Prostate gland (tissue), 2 donors: Measurements from ENCODE around the gene SLC2A5. TPM values are rescaled to one million over a fixed set of nuclear protein-coding genes. Genes with fewer than 3 reads are reported as not detected.

ENCODE experiments used
- DNase-seq: peaks from one replicate; pipeline ENCODE4 v3.0.0-alpha.2; 2019; ENCODE audit warnings: low spot score
- H3K27ac ChIP-seq, 2 donors: fragments of 200-600 bp; sonication (generic); 2 replicates each; pipeline ENCODE4 v1.5.1; 2017 to 2019
- H3K27me3 ChIP-seq: fragments of 200-600 bp; sonication (generic); replicated peaks from 2 replicates; pipeline ENCODE4 v1.5.1; 2019; ENCODE audit not compliant: insufficient read depth
- H3K36me3 ChIP-seq, 2 donors: fragments of 200-600 bp; sonication (generic); 1 replicate in 1 of 2; 2 replicates in 1 of 2; pipeline versions ENCODE4 v1.5.1 to v1.8.1; 2017 to 2019
- H3K4me1 ChIP-seq: fragments of 200-600 bp; sonication (generic); replicated peaks from 2 replicates; pipeline ENCODE4 v1.5.1; 2019
- H3K4me3 ChIP-seq, 2 donors: fragments of 200-600 bp; sonication (generic); 2 replicates each; pipeline ENCODE4 v1.5.1; 2017 to 2019
- H3K9me3 ChIP-seq: fragments of 200-600 bp; sonication (generic); 2 replicates; pipeline ENCODE4 v1.5.1; 2017
- CTCF ChIP-seq, 4 experiments: fragments of 200-600 bp in 2 of 4; fragments of 450-650 bp in 2 of 4; sonication (generic) in 2 of 4; IDR thresholded peaks; 1 replicate in 3 of 4; 2 replicates in 1 of 4; pipeline ENCODE4 v1.5.1; 2016 to 2019; ENCODE audit warnings: antibody characterized with exemption in 4 of 4, mild to moderate bottlenecking in 2 of 4, moderate library complexity in 2 of 4
- POLR2A ChIP-seq: fragments of 450-650 bp; IDR thresholded peaks from one replicate; pipeline ENCODE4 v1.6.1; 2016; ENCODE audit warnings: antibody characterized with exemption, mild to moderate bottlenecking
- POLR2AphosphoS5 ChIP-seq: sonication (generic); formaldehyde crosslinking; IDR thresholded peaks from one replicate; pipeline ENCODE4 v1.6.1; 2017; ENCODE audit warnings: antibody characterized with exemption
- WGBS: methylation state at CpG from one replicate; pipeline ENCODE4 v1.1.5; 2018; 5-methylcytosine and 5-hydroxymethylcytosine counted together
- intact Hi-C: fragments of 100-400 bp; cut with DNase I; formaldehyde crosslinking; loops from one replicate; pipeline ENCODE4 v1.14.2; 2022
- total RNA-seq, 2 donors: library from RNA; depleted of rRNA; stranded (reverse); fragments of >200 nt; gene quantifications; one replicate each; pipeline ENCODE4 v1.1.0, GENCODE V29; 2016

The SLC2A5 gene
- total RNA-seq, 2 donors from 2014 or later: 25.4 to 55.0 TPM

- Histone ChIP-seq H3K4me1 (no peaks in the 10 kb centered on the region), H3K9me3 (no peaks in the 10 kb centered on the region), H3K4me3 (no peak overlapping the region), H3K27me3 (no peaks in the 10 kb centered on the region), H3K36me3 (no peaks in the 10 kb centered on the region), H3K27ac (no peak overlapping the region)
- TF ChIP-seq POLR2AphosphoS5 (no peak), POLR2A (no peak), CTCF (IDR thresholded peaks at IDR 0.05) (no peak)
- DNase-seq: no peak
- 43% methylated on average over 13 of the region's 13 CpGs for WGBS
- intact Hi-C loops: no loop called here
These were observed 51.1 kb downstream of the SLC2A5 start for GRCh38 chr1:9018333-9018732.

GRCh38 chr1:9016455-9016854 lies 53.0 kb downstream of the SLC2A5 start:
- TF ChIP-seq POLR2AphosphoS5 (no peak), POLR2A (no peak), CTCF (IDR thresholded peaks at IDR 0.05) (no peak)
- DNase-seq: no peak
- intact Hi-C loops: no loop called here
- 85% methylated on average over 5 of the region's 5 CpGs for WGBS
- no peaks in the 10 kb centered on the region for H3K9me3 ChIP-seq
- no peak overlapping the region for H3K4me3 ChIP-seq
- H3K27me3 ChIP-seq: no peaks in the 10 kb centered on the region
- H3K36me3 ChIP-seq: no peaks in the 10 kb centered on the region
- no peak overlapping the region for H3K27ac ChIP-seq
- H3K4me1 ChIP-seq: no peaks in the 10 kb centered on the region

GRCh38 chr1:9014475-9015375 lies 54.7 kb downstream of the SLC2A5 start:
- no peaks in the 10 kb centered on the region for H3K36me3 ChIP-seq
- no peaks in the 10 kb centered on the region for H3K27me3 ChIP-seq
- TF ChIP-seq CTCF (IDR thresholded peaks at IDR 0.05): no peak
- no peak for TF ChIP-seq POLR2AphosphoS5
- no peak for TF ChIP-seq POLR2A
- H3K27ac ChIP-seq: no peak overlapping the region
- WGBS: 88% methylated on average over 28 of the region's 36 CpGs
- no peaks in the 10 kb centered on the region for H3K4me1 ChIP-seq
- no peak for DNase-seq
- intact Hi-C loops: loop anchor here (5.0 kb wide), 1 partner anchor 88 kb away; no protein-coding TSS in a partner anchor
- H3K9me3 ChIP-seq: no peaks in the 10 kb centered on the region
- no peak overlapping the region for H3K4me3 ChIP-seq

GRCh38 chr1:9013819-9014218 lies 55.6 kb downstream of the SLC2A5 start:
- 70% methylated on average over 8 of the region's 8 CpGs for WGBS

More at GRCh38 chr1:9013819-9014218, 55.6 kb downstream of the SLC2A5 start:
- Histone ChIP-seq H3K27me3 (no peaks in the 10 kb centered on the region), H3K4me1 (no peaks in the 10 kb centered on the region), H3K9me3 (no peaks in the 10 kb centered on the region), H3K36me3 (no peaks in the 10 kb centered on the region), H3K27ac (no peak overlapping the region), H3K4me3 (no peak overlapping the region)
- TF ChIP-seq POLR2AphosphoS5 (no peak), CTCF (IDR thresholded peaks at IDR 0.05) (no peak), POLR2A (no peak)
- intact Hi-C loops: loop anchor here (5.0 kb wide), 1 partner anchor 88 kb away; no protein-coding TSS in a partner anchor
- no peak for DNase-seq
